RPMI8226 (cell line): Measurements from ENCODE around the gene MAPRE3.

Source experiments
- DNase-seq: peaks from one replicate; pipeline ENCODE4 v3.0.0-alpha.2; 2015

Gene MAPRE3

GRCh38 chr2:26951236-26951635, 19.2 kb upstream of the MAPRE3 start:
- no peak for DNase-seq

- no peak for DNase-seq
Measured at GRCh38 chr2:26952374-26952773, 18.1 kb upstream of the MAPRE3 start.

GRCh38 chr2:26954135-26954534, 16.3 kb upstream of the MAPRE3 start:
- no peak for DNase-seq

- no peak for DNase-seq
Measured at GRCh38 chr2:26957041-26957440, 13.4 kb upstream of the MAPRE3 start.

GRCh38 chr2:26957534-26957933, 12.9 kb upstream of the MAPRE3 start:
- DNase-seq, result no peak

GRCh38 chr2:26959331-26959730, 11.1 kb upstream of the MAPRE3 start:
- no peak for DNase-seq

- DNase-seq, result no peak
Measured at GRCh38 chr2:26964446-26965130, 5.8 kb upstream of the MAPRE3 start.

- DNase-seq, result no peak
Measured at GRCh38 chr2:26968001-26968400, 2.4 kb upstream of the MAPRE3 start.

- no peak for DNase-seq
Measured at GRCh38 chr2:26969077-26969844, 1.2 kb upstream of the MAPRE3 start.

- DNase-seq, result no peak
Measured at GRCh38 chr2:26970928-26971627, 641 bp downstream of the MAPRE3 start.

GRCh38 chr2:26971911-26972786, 1.7 kb downstream of the MAPRE3 start:
- no peak for DNase-seq

- DNase-seq, result no peak
Measured at GRCh38 chr2:26974352-26974751, 3.9 kb downstream of the MAPRE3 start.

- DNase-seq, result no peak
Measured at GRCh38 chr2:26975102-26975501, 4.7 kb downstream of the MAPRE3 start.

GRCh38 chr2:26975656-26976055, 5.2 kb downstream of the MAPRE3 start:
- DNase-seq, result no peak

GRCh38 chr2:26976237-26976636, 5.8 kb downstream of the MAPRE3 start:
- no peak for DNase-seq

- DNase-seq, result no peak
Measured at GRCh38 chr2:26977012-26977411, 6.6 kb downstream of the MAPRE3 start.

- no peak for DNase-seq
Measured at GRCh38 chr2:26978061-26978596, 7.7 kb downstream of the MAPRE3 start.

GRCh38 chr2:26979741-26980140, 9.3 kb downstream of the MAPRE3 start:
- DNase-seq, result no peak

GRCh38 chr2:26980971-26981370, 10.5 kb downstream of the MAPRE3 start:
- no peak for DNase-seq

- DNase-seq, result peak; percentile 81
Measured at GRCh38 chr2:26982102-26982742, 11.8 kb downstream of the MAPRE3 start.

GRCh38 chr2:26983746-26984145, 13.3 kb downstream of the MAPRE3 start:
- no peak for DNase-seq

GRCh38 chr2:26985807-26986206, 15.4 kb downstream of the MAPRE3 start:
- DNase-seq, result no peak
